ENCODE data around the gene LDB1. TPM values are rescaled to one million over a fixed set of nuclear protein-coding genes. Genes with fewer than 3 reads are reported as not detected.
A peak's percentile ranks its signal among the peaks of the same experiment; 100 is the strongest.

LDB1 gene, protein sequence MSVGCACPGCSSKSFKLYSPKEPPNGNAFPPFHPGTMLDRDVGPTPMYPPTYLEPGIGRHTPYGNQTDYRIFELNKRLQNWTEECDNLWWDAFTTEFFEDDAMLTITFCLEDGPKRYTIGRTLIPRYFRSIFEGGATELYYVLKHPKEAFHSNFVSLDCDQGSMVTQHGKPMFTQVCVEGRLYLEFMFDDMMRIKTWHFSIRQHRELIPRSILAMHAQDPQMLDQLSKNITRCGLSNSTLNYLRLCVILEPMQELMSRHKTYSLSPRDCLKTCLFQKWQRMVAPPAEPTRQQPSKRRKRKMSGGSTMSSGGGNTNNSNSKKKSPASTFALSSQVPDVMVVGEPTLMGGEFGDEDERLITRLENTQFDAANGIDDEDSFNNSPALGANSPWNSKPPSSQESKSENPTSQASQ
- 100 to 1,000 TPM; 103 to 110 (median 107) TPM for polyA plus RNA-seq (ENCODE audit: insufficient read length in 3 of 3)

- DNase-seq (ENCODE audit: low read depth in 3 of 3, low spot score in 2 of 3) = peak in 2 of 3 donors; percentile 74 to 80
Measured at GRCh38 chr10:102120142-102120990, at the start of gene LDB1. LDB1 (minus strand) TSS chr10:102120368; CDS start chr10:102120110, 258 bp downstream.

DNA sequence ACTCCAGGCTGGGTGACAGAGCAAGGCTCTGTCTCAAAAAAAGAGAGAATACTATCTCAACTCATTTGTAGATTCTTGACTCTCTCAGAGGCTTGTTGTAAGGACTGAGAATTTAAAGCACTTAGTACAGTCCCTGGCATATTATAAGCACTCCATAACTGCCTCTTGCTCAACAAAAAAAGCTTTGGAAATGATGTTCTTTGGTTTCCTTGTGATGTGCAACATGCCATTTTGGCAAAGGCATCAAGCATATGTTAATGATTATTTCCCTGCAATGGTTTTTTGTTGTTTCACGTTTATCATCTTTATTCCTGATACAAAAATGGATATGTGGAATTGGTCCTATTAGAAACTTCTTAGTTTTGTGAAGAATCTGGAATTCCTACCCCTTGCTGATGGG, 47.7 kb upstream of the LDB1 start:
- DNase-seq (ENCODE audit: low read depth in 3 of 3, low spot score in 2 of 3) = no peak

GRCh38 chr10:102163342-102163989, 43.3 kb upstream of the LDB1 start:
- no peak for DNase-seq (ENCODE audit: low read depth in 3 of 3, low spot score in 2 of 3)

DNA sequence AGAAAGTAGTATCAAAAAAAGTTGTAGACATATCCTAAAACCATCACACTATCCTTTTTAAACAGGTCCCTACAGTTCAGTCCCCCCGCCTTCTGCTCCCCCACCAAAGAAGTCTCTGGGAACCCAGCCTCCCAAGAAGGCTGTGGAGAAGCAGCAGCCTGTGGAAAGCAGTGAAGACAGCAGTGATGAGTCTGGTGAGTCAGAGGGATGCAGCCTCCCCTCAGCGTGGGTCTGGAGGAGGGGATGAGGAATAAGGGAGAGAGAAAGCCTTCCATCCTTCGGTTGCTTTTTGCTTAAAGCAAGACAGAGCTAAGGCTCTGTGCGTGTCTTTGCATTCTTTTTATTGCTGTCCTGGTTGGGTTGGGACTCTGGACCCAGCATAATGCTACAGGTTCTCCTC, 39.7 kb upstream of the LDB1 start:
- no peak for DNase-seq (ENCODE audit: low read depth in 3 of 3, low spot score in 2 of 3)

- no peak for DNase-seq (ENCODE audit: low read depth in 3 of 3, low spot score in 2 of 3)
Measured at GRCh38 chr10:102159051-102159597, 39.0 kb upstream of the LDB1 start.

DNA sequence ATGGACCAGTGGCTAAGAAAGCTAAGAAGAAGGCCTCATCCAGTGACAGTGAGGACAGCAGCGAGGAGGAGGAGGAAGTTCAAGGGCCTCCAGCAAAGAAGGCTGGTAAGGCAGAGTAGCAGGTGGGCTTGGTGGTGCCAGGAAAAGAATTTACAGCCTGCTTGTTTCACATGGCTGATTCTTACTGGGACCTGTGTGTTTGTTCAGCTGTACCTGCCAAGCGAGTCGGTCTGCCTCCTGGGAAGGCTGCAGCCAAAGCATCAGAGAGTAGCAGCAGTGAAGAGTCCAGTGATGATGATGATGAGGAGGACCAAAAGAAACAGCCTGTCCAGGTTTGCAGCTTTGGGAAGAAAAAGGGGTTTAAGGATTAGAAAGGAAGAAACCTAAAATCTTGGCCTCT, 37.1 kb upstream of the LDB1 start:
- no peak for DNase-seq (ENCODE audit: low read depth in 3 of 3, low spot score in 2 of 3)

GRCh38 chr10:102154466-102155116, 34.4 kb upstream of the LDB1 start:
- DNase-seq (ENCODE audit: low read depth in 3 of 3, low spot score in 2 of 3) = no peak

GRCh38 chr10:102153093-102153620, 33.0 kb upstream of the LDB1 start:
- no peak for DNase-seq (ENCODE audit: low read depth in 3 of 3, low spot score in 2 of 3)

- no peak for DNase-seq (ENCODE audit: low read depth in 3 of 3, low spot score in 2 of 3)
Measured at GRCh38 chr10:102152545-102152890, 32.4 kb upstream of the LDB1 start.

GRCh38 chr10:102151774-102152544, 31.8 kb upstream of the LDB1 start, which contains the start of gene NOLC1:
NOLC1 (plus strand) TSS chr10:102152389; CDS start chr10:102152411, 22 bp downstream.
- peak; percentile 96 to 97 (median 96) for DNase-seq (ENCODE audit: low read depth in 3 of 3, low spot score in 2 of 3)

GRCh38 chr10:102150970-102151773, 31.0 kb upstream of the LDB1 start:
- no peak for DNase-seq (ENCODE audit: low read depth in 3 of 3, low spot score in 2 of 3)

GRCh38 chr10:102148275-102148674, 28.1 kb upstream of the LDB1 start:
- no peak for DNase-seq (ENCODE audit: low read depth in 3 of 3, low spot score in 2 of 3)

- no peak for DNase-seq (ENCODE audit: low read depth in 3 of 3, low spot score in 2 of 3)
Measured at GRCh38 chr10:102147561-102147960, 27.4 kb upstream of the LDB1 start.

DNA sequence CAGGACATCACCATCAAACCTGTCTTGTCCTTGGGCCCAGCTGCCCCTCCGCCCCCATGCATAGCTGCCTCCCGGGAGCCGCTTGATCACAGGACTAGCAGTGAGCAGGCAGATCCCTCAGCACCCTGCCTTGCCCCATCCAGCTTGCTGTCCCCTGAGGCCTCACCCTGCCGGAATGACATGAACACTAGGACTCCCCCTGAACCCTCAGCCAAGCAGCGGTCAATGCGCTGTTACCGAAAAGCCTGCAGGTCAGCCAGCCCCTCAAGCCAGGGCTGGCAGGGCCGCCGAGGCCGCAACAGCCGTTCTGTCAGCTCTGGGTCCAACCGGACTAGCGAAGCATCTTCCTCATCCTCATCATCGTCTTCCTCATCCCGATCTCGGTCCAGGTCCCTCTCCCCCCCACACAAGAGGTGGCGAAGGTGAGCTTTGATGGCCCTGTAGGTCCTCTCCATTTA, 26.8 kb upstream of the LDB1 start:
- no peak for DNase-seq (ENCODE audit: low read depth in 3 of 3, low spot score in 2 of 3)

GRCh38 chr10:102141583-102142107, 21.5 kb upstream of the LDB1 start:
- no peak for DNase-seq (ENCODE audit: low read depth in 3 of 3, low spot score in 2 of 3)

- no peak for DNase-seq (ENCODE audit: low read depth in 3 of 3, low spot score in 2 of 3)
Measured at GRCh38 chr10:102140913-102141540, 20.9 kb upstream of the LDB1 start.

DNA sequence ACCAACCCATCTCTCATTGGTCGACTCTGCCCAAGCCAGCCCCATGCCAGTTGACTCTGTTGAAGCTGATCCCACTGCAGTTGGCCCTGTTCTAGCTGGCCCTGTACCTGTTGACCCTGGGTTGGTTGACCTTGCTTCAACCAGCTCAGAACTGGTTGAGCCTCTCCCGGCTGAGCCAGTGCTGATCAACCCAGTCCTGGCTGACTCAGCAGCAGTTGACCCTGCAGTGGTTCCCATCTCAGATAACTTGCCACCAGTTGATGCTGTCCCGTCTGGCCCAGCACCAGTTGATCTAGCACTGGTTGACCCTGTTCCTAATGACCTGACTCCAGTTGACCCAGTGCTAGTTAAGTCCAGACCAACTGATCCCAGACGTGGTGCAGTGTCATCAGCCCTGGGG, 20.1 kb upstream of the LDB1 start:
- no peak for DNase-seq (ENCODE audit: low read depth in 3 of 3, low spot score in 2 of 3)
